SK-N-SH treated with all-trans-retinoic acid at 6 μM for 48 hours (cell line): ENCODE data around the gene RECK.
"Not testable (repeated sequence)": the region's sequence is repeated elsewhere in the genome, so short reads cannot be mapped to it uniquely, and the experiment has no call there.

Experiments
- ATAC-seq: fragments of 200-7000 bp; cut with Tn5 transposase; 3 replicates; pipeline ENCODE4 v1.9.1; 2020; ENCODE audit warnings: mild to moderate bottlenecking, moderate library complexity
- ARNTL ChIP-seq: fragments of 450-650 bp; formaldehyde crosslinking; IDR thresholded peaks from 2 replicates; pipeline ENCODE4 v1.5.0; 2020; ENCODE audit warnings: low read depth, mild to moderate bottlenecking, moderate library complexity, borderline replicate concordance
- CSDC2 ChIP-seq: fragments of 250-450 bp; sonication (Bioruptor Pico); IDR thresholded peaks from 2 replicates; pipeline ENCODE4 v1.5.0; 2020; ENCODE audit warnings: mild to moderate bottlenecking, moderate library complexity
- ESRRG ChIP-seq: fragments of 250-450 bp; sonication (Bioruptor Pico); IDR thresholded peaks from 2 replicates; pipeline ENCODE4 v1.6.1; 2021; ENCODE audit warnings: mild to moderate bottlenecking
- GLIS3 ChIP-seq: fragments of 250-450 bp; sonication (Bioruptor Pico); IDR thresholded peaks from 2 replicates; pipeline ENCODE4 v1.5.0; 2020; ENCODE audit warnings: mild to moderate bottlenecking, moderate library complexity
- OSR1 ChIP-seq: fragments of 250-450 bp; sonication (Bioruptor Pico); IDR thresholded peaks from 2 replicates; pipeline ENCODE4 v1.8.0; 2022; ENCODE audit warnings: moderate library complexity, mild to moderate bottlenecking, inconsistent platforms
- RARB ChIP-seq: fragments of 250-450 bp; sonication (Bioruptor Pico); IDR thresholded peaks from 2 replicates; pipeline ENCODE4 v1.8.0; 2021; ENCODE audit warnings: mild to moderate bottlenecking, moderate library complexity
- SNAI2 ChIP-seq: fragments of 250-450 bp; sonication (Bioruptor Pico); IDR thresholded peaks from 2 replicates; pipeline ENCODE4 v1.5.0; 2020; ENCODE audit warnings: mild to moderate bottlenecking, moderate library complexity
- TCF4 ChIP-seq: fragments of 250-450 bp; sonication (Bioruptor Pico); IDR thresholded peaks from 2 replicates; pipeline ENCODE4 v1.8.0; 2021; ENCODE audit warnings: mild to moderate bottlenecking, moderate library complexity, borderline replicate concordance
- TOX ChIP-seq: fragments of 250-450 bp; sonication (Bioruptor Pico); IDR thresholded peaks from 2 replicates; pipeline ENCODE4 v1.8.0; 2021; ENCODE audit warnings: mild to moderate bottlenecking, moderate library complexity, borderline replicate concordance
- ZC3H10 ChIP-seq: fragments of 250-450 bp; sonication (Bioruptor Pico); IDR thresholded peaks from 2 replicates; pipeline ENCODE4 v1.5.1; 2021; ENCODE audit warnings: mild to moderate bottlenecking, moderate library complexity
- ZFP30 ChIP-seq: fragments of 450-650 bp; formaldehyde crosslinking; IDR thresholded peaks from 2 replicates; pipeline ENCODE4 v1.5.0; 2022; ENCODE audit warnings: mild to moderate bottlenecking, moderate library complexity
- ZNF565 ChIP-seq: fragments of 450-650 bp; formaldehyde crosslinking; conservative IDR thresholded peaks from 2 replicates; pipeline ENCODE4 v1.5.0; 2020; ENCODE audit warnings: low read depth, mild to moderate bottlenecking, moderate library complexity
- ZNF70 ChIP-seq: fragments of 450-650 bp; formaldehyde crosslinking; IDR thresholded peaks from 2 replicates; pipeline ENCODE4 v1.5.0; 2020; ENCODE audit warnings: mild to moderate bottlenecking, moderate library complexity
- ZNF8 ChIP-seq: fragments of 450-650 bp; formaldehyde crosslinking; IDR thresholded peaks from 2 replicates; pipeline ENCODE4 v1.5.0; 2020; ENCODE audit warnings: mild to moderate bottlenecking, moderate library complexity
- TF ChIP-seq, protein P1 (sequence below): fragments of 250-450 bp; sonication (Bioruptor Pico); IDR thresholded peaks from 2 replicates; pipeline ENCODE4 v1.8.0; 2020; ENCODE audit warnings: mild to moderate bottlenecking, moderate library complexity, borderline replicate concordance
- TF ChIP-seq, protein P2 (sequence below): fragments of 250-450 bp; sonication (Bioruptor Pico); IDR thresholded peaks from 2 replicates; pipeline ENCODE4 v1.5.1; 2021; ENCODE audit warnings: mild to moderate bottlenecking, moderate library complexity
- TF ChIP-seq, protein P3 (sequence below): fragments of 250-450 bp; sonication (Bioruptor Pico); IDR thresholded peaks from 2 replicates; pipeline ENCODE4 v1.5.0; 2020; ENCODE audit warnings: mild to moderate bottlenecking, moderate library complexity
- TF ChIP-seq, protein P4 (sequence below): fragments of 250-450 bp; sonication (Bioruptor Pico); IDR thresholded peaks from 2 replicates; pipeline ENCODE4 v1.8.0; 2021; ENCODE audit warnings: low read depth, mild to moderate bottlenecking, moderate library complexity, borderline replicate concordance
- TF ChIP-seq, protein P5 (sequence below): fragments of 250-450 bp; sonication (Bioruptor Pico); IDR thresholded peaks from 2 replicates; pipeline ENCODE4 v1.5.1; 2020; ENCODE audit warnings: low read depth, mild to moderate bottlenecking, moderate library complexity

Gene RECK

DNA sequence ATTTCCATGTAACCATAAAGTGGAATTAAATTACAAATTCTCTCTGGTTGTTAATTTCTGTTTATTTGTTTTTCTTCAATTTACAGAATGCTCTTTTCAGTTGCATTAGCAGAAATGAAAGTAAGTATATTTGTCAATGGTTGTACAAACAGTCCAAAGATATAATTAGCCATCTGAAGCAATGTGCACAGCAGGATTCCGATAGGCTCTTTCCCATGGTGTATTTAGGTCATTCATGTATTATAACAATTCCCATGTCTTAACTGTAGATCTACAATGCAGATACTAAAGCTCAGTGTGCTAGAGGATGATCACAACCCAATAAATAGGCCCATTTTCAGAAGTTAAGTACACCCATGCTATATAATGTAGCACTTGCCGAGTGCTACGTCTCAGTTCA lies 43.8 kb downstream of the RECK start:
- TF ChIP-seq, protein P1, sequence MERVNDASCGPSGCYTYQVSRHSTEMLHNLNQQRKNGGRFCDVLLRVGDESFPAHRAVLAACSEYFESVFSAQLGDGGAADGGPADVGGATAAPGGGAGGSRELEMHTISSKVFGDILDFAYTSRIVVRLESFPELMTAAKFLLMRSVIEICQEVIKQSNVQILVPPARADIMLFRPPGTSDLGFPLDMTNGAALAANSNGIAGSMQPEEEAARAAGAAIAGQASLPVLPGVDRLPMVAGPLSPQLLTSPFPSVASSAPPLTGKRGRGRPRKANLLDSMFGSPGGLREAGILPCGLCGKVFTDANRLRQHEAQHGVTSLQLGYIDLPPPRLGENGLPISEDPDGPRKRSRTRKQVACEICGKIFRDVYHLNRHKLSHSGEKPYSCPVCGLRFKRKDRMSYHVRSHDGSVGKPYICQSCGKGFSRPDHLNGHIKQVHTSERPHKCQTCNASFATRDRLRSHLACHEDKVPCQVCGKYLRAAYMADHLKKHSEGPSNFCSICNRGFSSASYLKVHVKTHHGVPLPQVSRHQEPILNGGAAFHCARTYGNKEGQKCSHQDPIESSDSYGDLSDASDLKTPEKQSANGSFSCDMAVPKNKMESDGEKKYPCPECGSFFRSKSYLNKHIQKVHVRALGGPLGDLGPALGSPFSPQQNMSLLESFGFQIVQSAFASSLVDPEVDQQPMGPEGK (CRISPR knock-in tag), result no peak
- TF ChIP-seq, protein P2, sequence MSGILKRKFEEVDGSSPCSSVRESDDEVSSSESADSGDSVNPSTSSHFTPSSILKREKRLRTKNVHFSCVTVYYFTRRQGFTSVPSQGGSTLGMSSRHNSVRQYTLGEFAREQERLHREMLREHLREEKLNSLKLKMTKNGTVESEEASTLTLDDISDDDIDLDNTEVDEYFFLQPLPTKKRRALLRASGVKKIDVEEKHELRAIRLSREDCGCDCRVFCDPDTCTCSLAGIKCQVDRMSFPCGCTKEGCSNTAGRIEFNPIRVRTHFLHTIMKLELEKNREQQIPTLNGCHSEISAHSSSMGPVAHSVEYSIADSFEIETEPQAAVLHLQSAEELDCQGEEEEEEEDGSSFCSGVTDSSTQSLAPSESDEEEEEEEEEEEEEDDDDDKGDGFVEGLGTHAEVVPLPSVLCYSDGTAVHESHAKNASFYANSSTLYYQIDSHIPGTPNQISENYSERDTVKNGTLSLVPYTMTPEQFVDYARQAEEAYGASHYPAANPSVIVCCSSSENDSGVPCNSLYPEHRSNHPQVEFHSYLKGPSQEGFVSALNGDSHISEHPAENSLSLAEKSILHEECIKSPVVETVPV (CRISPR knock-in tag), result no peak
- TF ChIP-seq ZNF8 (CRISPR knock-in tag), result no peak
- TF ChIP-seq GLIS3 (CRISPR knock-in tag), result no peak
- TF ChIP-seq RARB (CRISPR knock-in tag), result no peak
- no peak for TF ChIP-seq ZNF70
- TF ChIP-seq ESRRG (CRISPR knock-in tag), result no peak
- no peak for TF ChIP-seq OSR1 (CRISPR knock-in tag)
- TF ChIP-seq ZNF565 (CRISPR knock-in tag), result no peak
- no peak for TF ChIP-seq ZC3H10
- TF ChIP-seq TCF4 (CRISPR knock-in tag), result no peak
- no peak for TF ChIP-seq TOX
- no peak for TF ChIP-seq CSDC2
- no peak for TF ChIP-seq ZFP30 (CRISPR knock-in tag)
- TF ChIP-seq ARNTL (CRISPR knock-in tag), result no peak
- TF ChIP-seq, protein P3, sequence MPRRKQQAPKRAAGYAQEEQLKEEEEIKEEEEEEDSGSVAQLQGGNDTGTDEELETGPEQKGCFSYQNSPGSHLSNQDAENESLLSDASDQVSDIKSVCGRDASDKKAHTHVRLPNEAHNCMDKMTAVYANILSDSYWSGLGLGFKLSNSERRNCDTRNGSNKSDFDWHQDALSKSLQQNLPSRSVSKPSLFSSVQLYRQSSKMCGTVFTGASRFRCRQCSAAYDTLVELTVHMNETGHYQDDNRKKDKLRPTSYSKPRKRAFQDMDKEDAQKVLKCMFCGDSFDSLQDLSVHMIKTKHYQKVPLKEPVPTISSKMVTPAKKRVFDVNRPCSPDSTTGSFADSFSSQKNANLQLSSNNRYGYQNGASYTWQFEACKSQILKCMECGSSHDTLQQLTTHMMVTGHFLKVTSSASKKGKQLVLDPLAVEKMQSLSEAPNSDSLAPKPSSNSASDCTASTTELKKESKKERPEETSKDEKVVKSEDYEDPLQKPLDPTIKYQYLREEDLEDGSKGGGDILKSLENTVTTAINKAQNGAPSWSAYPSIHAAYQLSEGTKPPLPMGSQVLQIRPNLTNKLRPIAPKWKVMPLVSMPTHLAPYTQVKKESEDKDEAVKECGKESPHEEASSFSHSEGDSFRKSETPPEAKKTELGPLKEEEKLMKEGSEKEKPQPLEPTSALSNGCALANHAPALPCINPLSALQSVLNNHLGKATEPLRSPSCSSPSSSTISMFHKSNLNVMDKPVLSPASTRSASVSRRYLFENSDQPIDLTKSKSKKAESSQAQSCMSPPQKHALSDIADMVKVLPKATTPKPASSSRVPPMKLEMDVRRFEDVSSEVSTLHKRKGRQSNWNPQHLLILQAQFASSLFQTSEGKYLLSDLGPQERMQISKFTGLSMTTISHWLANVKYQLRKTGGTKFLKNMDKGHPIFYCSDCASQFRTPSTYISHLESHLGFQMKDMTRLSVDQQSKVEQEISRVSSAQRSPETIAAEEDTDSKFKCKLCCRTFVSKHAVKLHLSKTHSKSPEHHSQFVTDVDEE (CRISPR knock-in tag), result no peak
- TF ChIP-seq SNAI2, result no peak
- no peak for ATAC-seq

DNA sequence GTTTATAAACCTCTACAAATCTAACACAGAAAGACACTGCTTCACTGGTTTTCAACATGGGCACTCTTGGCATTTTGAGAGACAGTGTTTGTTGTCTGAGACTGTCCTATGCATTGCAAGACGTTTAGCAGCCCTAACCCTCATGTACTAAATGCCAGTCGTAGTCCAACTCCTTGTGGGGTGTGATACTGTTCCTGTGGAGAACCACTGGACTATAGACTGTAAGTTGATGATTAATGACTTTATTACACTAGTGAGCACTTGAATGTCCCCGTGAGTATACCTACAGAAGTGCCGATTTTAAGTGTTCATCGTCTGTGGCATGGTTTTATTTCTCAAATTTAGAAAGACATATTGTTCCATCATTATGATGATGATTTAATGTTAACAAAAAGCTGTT lies 46.2 kb downstream of the RECK start:
- TF ChIP-seq RARB (CRISPR knock-in tag), result no peak
- TF ChIP-seq ZNF565 (CRISPR knock-in tag), result no peak
- TF ChIP-seq, all 23 proteins: peak for 0
- ATAC-seq, result no peak

DNA sequence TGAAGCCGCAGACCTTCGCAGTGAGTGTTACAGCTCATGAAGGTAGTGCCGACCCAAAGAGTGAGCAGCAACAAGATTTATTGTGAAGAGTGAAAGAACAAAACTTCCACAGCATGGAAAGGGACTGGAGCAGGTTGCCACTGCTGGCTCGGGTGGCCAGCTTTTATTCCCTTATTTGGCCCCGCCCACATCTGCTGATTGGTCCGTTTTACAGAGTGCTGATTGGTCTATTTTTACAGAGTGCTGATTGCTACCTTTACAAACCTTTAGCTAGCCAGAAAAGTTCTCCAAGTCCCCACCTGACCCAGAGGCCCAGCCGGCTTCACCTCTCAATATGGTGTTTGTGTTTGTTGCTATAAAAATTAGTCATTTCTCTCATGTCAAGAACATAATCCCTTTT lies 49.7 kb downstream of the RECK start:
- TF ChIP-seq TCF4 (CRISPR knock-in tag), result no peak
- no peak for TF ChIP-seq ZNF70
- TF ChIP-seq SNAI2, result no peak
- TF ChIP-seq, protein P4, sequence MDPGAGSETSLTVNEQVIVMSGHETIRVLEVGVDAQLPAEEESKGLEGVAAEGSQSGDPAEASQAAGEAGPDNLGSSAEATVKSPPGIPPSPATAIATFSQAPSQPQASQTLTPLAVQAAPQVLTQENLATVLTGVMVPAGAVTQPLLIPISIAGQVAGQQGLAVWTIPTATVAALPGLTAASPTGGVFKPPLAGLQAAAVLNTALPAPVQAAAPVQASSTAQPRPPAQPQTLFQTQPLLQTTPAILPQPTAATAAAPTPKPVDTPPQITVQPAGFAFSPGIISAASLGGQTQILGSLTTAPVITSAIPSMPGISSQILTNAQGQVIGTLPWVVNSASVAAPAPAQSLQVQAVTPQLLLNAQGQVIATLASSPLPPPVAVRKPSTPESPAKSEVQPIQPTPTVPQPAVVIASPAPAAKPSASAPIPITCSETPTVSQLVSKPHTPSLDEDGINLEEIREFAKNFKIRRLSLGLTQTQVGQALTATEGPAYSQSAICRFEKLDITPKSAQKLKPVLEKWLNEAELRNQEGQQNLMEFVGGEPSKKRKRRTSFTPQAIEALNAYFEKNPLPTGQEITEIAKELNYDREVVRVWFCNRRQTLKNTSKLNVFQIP (CRISPR knock-in tag), result no peak
- TF ChIP-seq, protein P5, sequence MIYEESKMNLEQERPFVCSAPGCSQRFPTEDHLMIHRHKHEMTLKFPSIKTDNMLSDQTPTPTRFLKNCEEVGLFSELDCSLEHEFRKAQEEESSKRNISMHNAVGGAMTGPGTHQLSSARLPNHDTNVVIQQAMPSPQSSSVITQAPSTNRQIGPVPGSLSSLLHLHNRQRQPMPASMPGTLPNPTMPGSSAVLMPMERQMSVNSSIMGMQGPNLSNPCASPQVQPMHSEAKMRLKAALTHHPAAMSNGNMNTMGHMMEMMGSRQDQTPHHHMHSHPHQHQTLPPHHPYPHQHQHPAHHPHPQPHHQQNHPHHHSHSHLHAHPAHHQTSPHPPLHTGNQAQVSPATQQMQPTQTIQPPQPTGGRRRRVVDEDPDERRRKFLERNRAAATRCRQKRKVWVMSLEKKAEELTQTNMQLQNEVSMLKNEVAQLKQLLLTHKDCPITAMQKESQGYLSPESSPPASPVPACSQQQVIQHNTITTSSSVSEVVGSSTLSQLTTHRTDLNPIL (CRISPR knock-in tag), result no peak
- TF ChIP-seq ARNTL (CRISPR knock-in tag), result no peak
- TF ChIP-seq, protein P1 (CRISPR knock-in tag), result no peak
- TF ChIP-seq RARB (CRISPR knock-in tag), result no peak

DNA sequence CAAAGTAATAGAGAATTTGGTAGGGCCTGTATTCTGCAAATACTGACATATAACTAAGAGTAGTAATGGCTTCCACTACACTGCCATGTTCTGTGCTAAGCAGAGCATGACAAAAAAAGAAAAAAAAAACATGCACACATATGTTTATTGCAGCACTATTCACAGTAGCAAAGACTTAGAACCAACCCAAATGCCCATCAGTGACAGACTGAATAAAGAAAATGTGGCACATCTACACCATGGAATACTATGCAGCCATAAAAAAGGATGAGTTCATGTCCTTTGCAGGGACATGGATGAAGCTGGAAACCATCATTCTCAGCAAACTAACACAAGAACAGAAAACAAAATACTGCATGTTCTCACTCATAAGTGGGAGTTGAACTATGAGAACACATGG lies 50.3 kb downstream of the RECK start:
- not testable (repeated sequence) for ATAC-seq

More for the DNA sequence above, 49.7 kb downstream of the RECK start:
- ATAC-seq, result no peak
